ENCODE data around the gene STPG2.

GRCh38 chr4:97770222-97770621, 373.1 kb downstream of the STPG2 start:
- no peak for TF ChIP-seq FOXK2 (IDR thresholded peaks at IDR 0.05)
- no peak for TF ChIP-seq TARDBP (IDR thresholded peaks at IDR 0.05)

Measured in HEK293T (cell line).